H1 (cell line): ENCODE measurements around the gene DPY19L1. TPM values are rescaled to one million over a fixed set of nuclear protein-coding genes. Genes with fewer than 3 reads are reported as not detected.
"Not testable (repeated sequence)": the region's sequence is repeated elsewhere in the genome, so short reads cannot be mapped to it uniquely, and the experiment has no call there.

ENCODE experiments used
- CTCF ChIA-PET: fragments of 300-600 bp; sonication (Branson Sonifier 250); formaldehyde crosslinking; loops from one replicate; lab custom pipeline; 2021; ENCODE audit not compliant: partially characterized antibody; lab: Charles Lee
- POLR2A ChIA-PET: fragments of 300-600 bp; sonication (Branson Sonifier 250); formaldehyde crosslinking; loops from one replicate; lab custom pipeline; 2021; ENCODE audit warnings: inconsistent platforms; ENCODE audit not compliant: partially characterized antibody; lab: Charles Lee
- DNase-seq, 2 experiments: peaks; one replicate each; pipeline versions ENCODE4 v3.0.0 to v3.0.0-alpha.2; 2010 to 2022; ENCODE audit warnings: low spot score in 2 of 2, low read depth in 1 of 2, mixed read lengths in 1 of 2
- FAIRE-seq: peaks from 2 replicates; lab custom pipeline; 2011; peaks lifted over from hg19 to GRCh38; lab: Jason Lieb, UNC
- H2AFZ ChIP-seq: 2 replicates; pipeline ENCODE4 v1.8.1; 2012; ENCODE audit warnings: low read length, inconsistent platforms
- H2AK5ac ChIP-seq: 2 replicates; pipeline ENCODE4 v1.6.1; 2013; ENCODE audit warnings: low read depth, low read length
- H2BK120ac ChIP-seq: replicated peaks from 2 replicates; pipeline ENCODE3; 2013; ENCODE audit warnings: low read depth, low read length, inconsistent platforms
- H2BK12ac ChIP-seq: 2 replicates; pipeline ENCODE4 v1.6.1; 2013; ENCODE audit warnings: low read depth, low read length
- H2BK15ac ChIP-seq: 2 replicates; pipeline ENCODE4 v1.6.1; 2013; ENCODE audit warnings: low read length
- H2BK20ac ChIP-seq: 2 replicates; pipeline ENCODE4 v1.6.1; 2013; ENCODE audit warnings: low read length
- H2BK5ac ChIP-seq: 2 replicates; pipeline ENCODE4 v1.6.1; 2013; ENCODE audit warnings: low read depth, low read length
- H3K14ac ChIP-seq: 2 replicates; pipeline ENCODE4 v1.6.1; 2013; ENCODE audit warnings: inconsistent platforms; ENCODE audit not compliant: insufficient read length
- H3K18ac ChIP-seq: 2 replicates; pipeline ENCODE4 v1.6.1; 2013; ENCODE audit warnings: low read length; ENCODE audit errors: extremely low read depth
- H3K23ac ChIP-seq: 2 replicates; pipeline ENCODE4 v1.6.1; 2013; ENCODE audit warnings: inconsistent platforms; ENCODE audit not compliant: insufficient read length
- H3K23me2 ChIP-seq: 2 replicates; pipeline ENCODE4 v1.6.1; 2013; ENCODE audit warnings: low read depth, low read length
- H3K27ac ChIP-seq: 2 replicates; pipeline ENCODE4 v1.6.1; 2011; ENCODE audit warnings: low read depth, low read length, inconsistent platforms
- H3K27me3 ChIP-seq, 4 experiments: replicated peaks in 1 of 4; 1 replicate in 1 of 4; 2 replicates in 3 of 4; pipeline versions ENCODE4 v1.6.1 to v1.8.1; 2011 to 2013; ENCODE audit warnings: low read length in 3 of 4, mild to moderate bottlenecking in 3 of 4, inconsistent platforms in 2 of 4, mixed read lengths in 2 of 4, moderate library complexity in 1 of 4; ENCODE audit not compliant: control insufficient read depth in 3 of 4, insufficient read depth in 3 of 4; ENCODE audit errors: extremely low read depth in 1 of 4
- H3K36me3 ChIP-seq, 4 experiments: 2 replicates each; pipeline versions ENCODE4 v1.6.1 to v1.8.1; 2011 to 2013; ENCODE audit warnings: mild to moderate bottlenecking in 4 of 4, low read length in 3 of 4, moderate library complexity in 2 of 4, control low read depth in 1 of 4, inconsistent platforms in 1 of 4; ENCODE audit not compliant: insufficient read depth in 4 of 4, control insufficient read depth in 2 of 4
- H3K4ac ChIP-seq: replicated peaks from 2 replicates; pipeline ENCODE3; 2013; ENCODE audit warnings: low read length, low read depth, mixed read lengths, inconsistent platforms; ENCODE audit not compliant: insufficient read length
- H3K4me1 ChIP-seq, 4 experiments: replicated peaks in 1 of 4; 1 replicate in 1 of 4; 2 replicates in 3 of 4; pipeline versions ENCODE4 v1.6.1 to v1.8.1; 2011 to 2013; ENCODE audit warnings: low read length in 3 of 4, inconsistent platforms in 2 of 4, mixed read lengths in 1 of 4; ENCODE audit not compliant: insufficient read depth in 4 of 4, control insufficient read depth in 3 of 4
- H3K4me2 ChIP-seq, 2 experiments: 2 replicates each; pipeline versions ENCODE4 v1.6.1 to v1.8.1; 2011 to 2013; ENCODE audit warnings: low read depth in 2 of 2, low read length in 2 of 2, control low read depth in 1 of 2, inconsistent platforms in 1 of 2, mild to moderate bottlenecking in 1 of 2; ENCODE audit not compliant: insufficient read depth in 1 of 2
- H3K4me3 ChIP-seq, 4 experiments: fragments of 200-600, 300-600 bp in 1 of 4; sonication (generic), shearing (Covaris generic), sonication (Bioruptor Twin) in 1 of 4; 2 replicates each; pipeline versions ENCODE4 v1.5.1 to v1.8.1; 2011 to 2016; ENCODE audit warnings: low read length in 4 of 4, low read depth in 3 of 4, control low read depth in 2 of 4, inconsistent platforms in 2 of 4, mild to moderate bottlenecking in 2 of 4, mixed read lengths in 1 of 4, moderate library complexity in 1 of 4; ENCODE audit not compliant: insufficient read depth in 2 of 4; ENCODE audit errors: extremely low read depth in 1 of 4
- H3K56ac ChIP-seq: replicated peaks from 2 replicates; pipeline ENCODE3; 2013; ENCODE audit warnings: low read depth, mild to moderate bottlenecking, mixed read lengths, low read length, inconsistent platforms; ENCODE audit not compliant: insufficient read length
- H3K79me1 ChIP-seq: 2 replicates; pipeline ENCODE4 v1.6.1; 2013; ENCODE audit warnings: low read depth, low read length, control low read depth
- H3K79me2 ChIP-seq, 2 experiments: 2 replicates each; pipeline versions ENCODE4 v1.6.1 to v1.8.1; 2012 to 2013; ENCODE audit warnings: low read length in 2 of 2, mild to moderate bottlenecking in 2 of 2, inconsistent platforms in 1 of 2; ENCODE audit not compliant: insufficient read depth in 2 of 2, control insufficient read depth in 1 of 2
- H3K9ac ChIP-seq, 4 experiments: replicated peaks in 1 of 4; 1 replicate in 1 of 4; 2 replicates in 3 of 4; pipeline versions ENCODE4 v1.6.1 to v1.8.1; 2011 to 2013; ENCODE audit warnings: low read depth in 3 of 4, low read length in 3 of 4, control low read depth in 2 of 4, mild to moderate bottlenecking in 2 of 4, moderate library complexity in 2 of 4, inconsistent platforms in 1 of 4; ENCODE audit errors: extremely low read depth in 1 of 4
- H3K9me3 ChIP-seq, 2 experiments: 2 replicates each; pipeline versions ENCODE4 v1.6.1 to v1.8.1; 2012 to 2013; ENCODE audit warnings: mild to moderate bottlenecking in 2 of 2, moderate library complexity in 2 of 2, control low read depth in 1 of 2, inconsistent platforms in 1 of 2, low read depth in 1 of 2, low read length in 1 of 2, mixed read lengths in 1 of 2; ENCODE audit not compliant: insufficient read depth in 2 of 2
- H4K20me1 ChIP-seq, 2 experiments: replicated peaks in 1 of 2; 2 replicates each; pipeline versions ENCODE3 to v1.8.1; 2011 to 2013; ENCODE audit warnings: inconsistent platforms in 2 of 2, low read length in 2 of 2, mild to moderate bottlenecking in 1 of 2; ENCODE audit not compliant: insufficient read depth in 2 of 2, control insufficient read depth in 1 of 2
- H4K5ac ChIP-seq: 2 replicates; pipeline ENCODE4 v1.6.1; 2013; ENCODE audit warnings: low read length, low read depth, mixed read lengths, inconsistent platforms; ENCODE audit not compliant: insufficient read length
- H4K8ac ChIP-seq: 2 replicates; pipeline ENCODE4 v1.8.0; 2013; ENCODE audit warnings: mild to moderate bottlenecking, moderate library complexity, low read length, inconsistent platforms; ENCODE audit not compliant: insufficient read depth; ENCODE audit errors: extremely low read depth
- H4K91ac ChIP-seq: replicated peaks from 2 replicates; pipeline ENCODE3; 2013; ENCODE audit warnings: low read length, mixed read lengths, inconsistent platforms; ENCODE audit not compliant: insufficient read length
- WGBS, 2 experiments: shearing (Covaris generic) in 1 of 2; methylation state at CpG; one replicate each; pipeline versions ENCODE4 v1.1.6 to v1.1.7; 2013 to 2015; ENCODE audit warnings: low lambda C conversion rate in 2 of 2, mixed read lengths in 2 of 2, inconsistent platforms in 1 of 2, low coverage in 1 of 2, missing lambda C conversion rate in 1 of 2; ENCODE audit not compliant: insufficient replicate concordance in 2 of 2, insufficient coverage in 1 of 2, insufficient read length in 1 of 2; ENCODE audit errors: extremely low coverage in 1 of 2, missing lambda C conversion rate in 1 of 2; 5-methylcytosine and 5-hydroxymethylcytosine counted together
- polyA plus RNA-seq, 7 experiments: library from polyadenylated mRNA; depleted of rRNA in 3 of 7; stranded (reverse) in 5 of 7; unstranded in 2 of 7; fragments of >200 nt in 5 of 7; fragments of 200-250 nt in 2 of 7; gene quantifications; 1 replicate in 5 of 7; 2 replicates in 1 of 7; 4 replicates in 1 of 7; pipeline versions ENCODE4 v1.2.1 to v1.2.3, GENCODE V29; 2011 to 2013; ENCODE audit warnings: missing spikeins in 2 of 7, mixed read lengths in 2 of 7
- total RNA-seq: library from RNA; stranded (reverse); fragmentation: NEBNext Ultra II Directional; extraction: Animal tissue kit (Norgen Biotek cat#: 25700); gene quantifications from 2 replicates; pipeline ENCODE4 v1.2.1, GENCODE V29; 2021

The DPY19L1 gene
- total and polyA plus RNA-seq, 2 of the 8 experiments (the other 6 are each of a cell fraction or from before 2014, with no cell fraction given): 14.1 to 23.3 TPM

DNA sequence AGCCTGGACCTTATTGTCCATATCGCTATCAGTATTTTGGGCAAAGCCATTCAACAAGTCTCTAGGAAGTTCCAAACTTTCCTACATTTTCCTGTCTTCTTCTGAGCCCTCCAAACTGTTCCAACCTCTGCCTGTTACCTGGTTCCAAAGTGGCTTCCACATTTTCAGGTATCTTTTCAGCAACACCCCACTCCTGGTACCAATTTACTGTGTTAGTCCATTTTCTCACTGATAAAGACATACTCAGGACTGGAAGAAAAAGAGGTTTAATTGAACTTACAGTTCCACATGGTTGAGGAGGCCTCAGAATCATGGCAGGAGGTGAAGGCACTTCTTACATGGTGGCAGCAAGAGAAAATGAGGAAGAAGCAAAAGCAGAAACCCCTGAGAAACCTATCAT is 153.4 kb downstream of the DPY19L1 start:
- H3K4ac ChIP-seq, H3K36me3 ChIP-seq, H4K91ac ChIP-seq, H3K56ac ChIP-seq, H2BK120ac ChIP-seq, H3K23ac ChIP-seq, H4K20me1 ChIP-seq, H3K4me1 ChIP-seq, H2BK15ac ChIP-seq, H3K4me2 ChIP-seq, H4K8ac ChIP-seq, H4K5ac ChIP-seq, H2BK20ac ChIP-seq, H3K4me3 ChIP-seq, POLR2A ChIA-PET, H3K9ac ChIP-seq, H2BK12ac ChIP-seq, H3K27me3 ChIP-seq, H3K79me2 ChIP-seq, H3K27ac ChIP-seq, H3K14ac ChIP-seq, DNase-seq, H2BK5ac ChIP-seq, H2AFZ ChIP-seq, H3K18ac ChIP-seq, FAIRE-seq, CTCF ChIA-PET, H3K23me2 ChIP-seq, H3K79me1 ChIP-seq, H2AK5ac ChIP-seq: not testable (repeated sequence)
- WGBS, 2 experiments: 44% methylated on average over 1 of the region's 1 CpG; no CpG with 5 or more reads in 1 of the 2 experiments
- peaks cover 20 to 22% of the 10 kb centered on the region in 2 experiments for H3K9me3 ChIP-seq
